K562 (cell line): ENCODE results near the gene WASF1. TPM values are rescaled to one million over a fixed set of nuclear protein-coding genes. Genes with fewer than 3 reads are reported as not detected.

ENCODE experiments used
- ATAC-seq: fragments of 200-7000 bp; cut with Tn5 transposase; 3 replicates; pipeline ENCODE4 v1.9.1; 2020; ENCODE audit warnings: moderate library complexity
- BruUV-seq: library from RNA; stranded (reverse); fragments of 400-500 nt; replicated peaks from 2 replicates; lab custom pipeline; 2021; lab: Mats Ljungman, UMichigan
- CTCF ChIA-PET: fragments of 300-600 bp; formaldehyde crosslinking; extraction: SDS; loops from one replicate; lab custom pipeline; 2021; ENCODE audit warnings: low intra/inter-chr PET ratio; lab: Yijun Ruan, JAX
- POLR2A ChIA-PET: fragments of 300-600, 350-650 bp; sonication (Branson Sonifier 250); formaldehyde crosslinking; extraction: SDS; loops from one replicate; lab custom pipeline; 2021; ENCODE audit warnings: antibody characterized with exemption, inconsistent platforms; lab: Yijun Ruan, JAX
- DNase-seq, 4 experiments: peaks; one replicate each; pipeline versions ENCODE4 v3.0.0 to v3.0.0-alpha.2; 2011 to 2018; ENCODE audit warnings: low spot score in 3 of 4, mixed read lengths in 3 of 4; ENCODE audit errors: extremely low read depth in 1 of 4
- FAIRE-seq: peaks from 2 replicates; lab custom pipeline; 2011; peaks lifted over from hg19 to GRCh38; lab: Jason Lieb, UNC
- H2AFZ ChIP-seq: 2 replicates; pipeline ENCODE4 v1.6.0; 2011; ENCODE audit warnings: low read depth, low read length, control low read depth, inconsistent platforms
- H3K27ac ChIP-seq: fragments of 200-600 bp; 3 replicates; pipeline ENCODE4 v1.8.0; 2011; ENCODE audit warnings: low read depth, mild to moderate bottlenecking, control low read depth, inconsistent platforms, low read length, moderate library complexity, mixed read lengths; ENCODE audit errors: extremely low read depth
- H3K27me3 ChIP-seq, 2 experiments: fragments of 300-600 bp in 1 of 2; 2 replicates in 1 of 2; 3 replicates in 1 of 2; pipeline versions ENCODE4 v1.6.0 to v1.8.0; 2011; ENCODE audit warnings: inconsistent platforms in 2 of 2, low read length in 2 of 2, mild to moderate bottlenecking in 1 of 2, mixed read lengths in 1 of 2, moderate library complexity in 1 of 2; ENCODE audit not compliant: control insufficient read depth in 2 of 2, insufficient read depth in 2 of 2
- H3K36me3 ChIP-seq: fragments of 300-600 bp; 3 replicates; pipeline ENCODE4 v1.8.0; 2011; ENCODE audit warnings: mild to moderate bottlenecking, low read length, inconsistent platforms; ENCODE audit not compliant: control insufficient read depth, insufficient read depth
- H3K4me1 ChIP-seq, 2 experiments: fragments of 200-600 bp in 1 of 2; replicated peaks in 1 of 2; 2 replicates in 1 of 2; 3 replicates in 1 of 2; pipeline versions ENCODE4 v1.5.1 to v1.8.0; 2011; ENCODE audit warnings: inconsistent platforms in 2 of 2, low read length in 2 of 2, mild to moderate bottlenecking in 1 of 2, mixed read lengths in 1 of 2, moderate library complexity in 1 of 2; ENCODE audit not compliant: control insufficient read depth in 2 of 2, insufficient read depth in 2 of 2
- H3K4me2 ChIP-seq: 2 replicates; pipeline ENCODE4 v1.6.1; 2011; ENCODE audit warnings: low read length, control low read depth, inconsistent platforms, mixed read lengths; ENCODE audit not compliant: insufficient read depth
- H3K4me3 ChIP-seq: fragments of 200-600 bp; sonication (generic), shearing (Covaris generic); 2 replicates; pipeline ENCODE4 v1.5.1; 2016; ENCODE audit warnings: control low read depth, inconsistent platforms
- H3K79me2 ChIP-seq: fragments of 200-600 bp; 3 replicates; pipeline ENCODE4 v1.8.0; 2011; ENCODE audit warnings: low read length, inconsistent platforms; ENCODE audit not compliant: control insufficient read depth, insufficient read depth
- H3K9ac ChIP-seq, 2 experiments: 2 replicates each; pipeline versions ENCODE4 v1.6.0 to v1.6.1; 2011; ENCODE audit warnings: low read depth in 2 of 2, low read length in 2 of 2, control low read depth in 1 of 2, inconsistent platforms in 1 of 2, mild to moderate bottlenecking in 1 of 2, mixed read lengths in 1 of 2; ENCODE audit not compliant: insufficient read depth in 1 of 2
- H3K9me1 ChIP-seq: one replicate; pipeline ENCODE4 v1.6.0; 2011; ENCODE audit warnings: inconsistent platforms, mild to moderate bottlenecking, low read length, moderate library complexity; ENCODE audit not compliant: control insufficient read depth, insufficient read depth
- H3K9me3 ChIP-seq: replicated peaks from 2 replicates; pipeline ENCODE4 v1.5.1; 2011; ENCODE audit warnings: low read depth, low read length, inconsistent platforms; ENCODE audit not compliant: control insufficient read depth, insufficient read depth
- H4K20me1 ChIP-seq: replicated peaks from 2 replicates; pipeline ENCODE4 v1.6.1; 2011; ENCODE audit warnings: low read length, inconsistent platforms, mixed read lengths; ENCODE audit not compliant: control insufficient read depth, insufficient read depth
- ARID1B ChIP-seq: fragments of 450-650 bp; IDR thresholded peaks from 2 replicates; pipeline ENCODE4 v1.6.1; 2016; ENCODE audit warnings: antibody characterized with exemption, mild to moderate bottlenecking, inconsistent platforms
- ATF1 ChIP-seq, 2 experiments: fragments of 450-650 bp in 1 of 2; IDR thresholded peaks; 2 replicates each; pipeline ENCODE4 v1.6.1; 2016; ENCODE audit warnings: missing compliant biosample characterization in 1 of 2, missing genetic modification characterization in 1 of 2
- BRF1 ChIP-seq: IDR thresholded peaks from 3 replicates; pipeline ENCODE4 v1.6.1; 2011; ENCODE audit warnings: borderline replicate concordance, mild to moderate bottlenecking; ENCODE audit not compliant: insufficient read length; ENCODE audit errors: extremely low read depth
- KDM1A ChIP-seq, 2 experiments: fragments of 450-650 bp; IDR thresholded peaks; 2 replicates each; pipeline ENCODE4 v1.6.1; 2016; ENCODE audit warnings: mild to moderate bottlenecking in 2 of 2
- RBM39 ChIP-seq: fragments of 200-400 bp; formaldehyde crosslinking; optimal IDR thresholded peaks from 2 replicates; pipeline ENCODE3; 2018; ENCODE audit warnings: low read depth, low read length
- SMAD3 ChIP-seq: fragments of 450-650 bp; formaldehyde crosslinking; conservative IDR thresholded peaks from 2 replicates; pipeline ENCODE4 v1.4.0; 2020; ENCODE audit warnings: mild to moderate bottlenecking
- SMARCC2 ChIP-seq: fragments of 450-650 bp; IDR thresholded peaks from 2 replicates; pipeline ENCODE4 v1.6.1; 2017; ENCODE audit warnings: antibody characterized with exemption, moderate library complexity, mild to moderate bottlenecking, low read depth
- TAF15 ChIP-seq: fragments of 200-400 bp; formaldehyde crosslinking; IDR thresholded peaks from 2 replicates; pipeline ENCODE4 v1.6.1; 2017; ENCODE audit warnings: mild to moderate bottlenecking, low read depth, low read length, moderate library complexity
- THRAP3 ChIP-seq: fragments of 450-650 bp; IDR thresholded peaks from 2 replicates; pipeline ENCODE4 v1.6.1; 2016; ENCODE audit warnings: mild to moderate bottlenecking, inconsistent platforms, borderline replicate concordance
- WGBS: fragments of 100-300 bp; shearing (Covaris generic); methylation state at CpG from one replicate; pipeline ENCODE4 v1.1.6; 2016; ENCODE audit warnings: low coverage, mixed read lengths; ENCODE audit not compliant: insufficient coverage; ENCODE audit errors: missing lambda C conversion rate; 5-methylcytosine and 5-hydroxymethylcytosine counted together
- in situ Hi-C: fragments of 300-500 bp; cut with MboI; formaldehyde crosslinking; loops from 4 replicates; pipeline ENCODE4 v1.15.0; 2018; ENCODE audit warnings: inconsistent platforms, mixed read lengths
- intact Hi-C: fragments of 100-400 bp; cut with micrococcal nuclease; formaldehyde crosslinking; loops from 2 replicates; pipeline ENCODE4 v1.14.2; 2022
- polyA plus RNA-seq, 8 experiments: library from polyadenylated mRNA; depleted of rRNA in 4 of 8; stranded (reverse) in 5 of 8; unstranded in 3 of 8; fragments of >200 nt; fragmentation: Nextera tagmentation in 2 of 8; fragmentation: Illumina TruSeq in 1 of 8; extraction: Ambion mirVana in 2 of 8; extraction: Trizol in 1 of 8; gene quantifications; 2 replicates each; pipeline versions ENCODE4 v1.2.1 to v1.2.3, GENCODE V29; 2011 to 2014; ENCODE audit warnings: inconsistent platforms in 1 of 8, missing spikeins in 1 of 8
- total RNA-seq, 7 experiments: library from RNA; depleted of rRNA in 6 of 7; stranded (reverse); fragments of >200 nt in 6 of 7; fragmentation: Illumina TruSeq in 2 of 7; extraction: Trizol in 2 of 7; gene quantifications; 2 replicates each; pipeline versions ENCODE4 v1.2.1 to v1.2.3, GENCODE V29; 2011 to 2021; ENCODE audit warnings: low replicate concordance in 1 of 7
- TF ChIP-seq, protein P1 (sequence below): fragments of 250-450 bp; sonication (Bioruptor Pico); IDR thresholded peaks from 2 replicates; pipeline ENCODE4 v1.4.0; 2020; ENCODE audit warnings: borderline replicate concordance
- TF ChIP-seq, protein P2 (sequence below): fragments of 450-650 bp; IDR thresholded peaks from 2 replicates; pipeline ENCODE4 v1.7.1; 2018; ENCODE audit warnings: mild to moderate bottlenecking, low read depth; ENCODE audit not compliant: partially characterized antibody
- TF ChIP-seq, protein P3 (sequence below): sonication (generic); formaldehyde crosslinking; IDR thresholded peaks from 2 replicates; pipeline ENCODE4 v1.8.0; 2023; ENCODE audit warnings: mild to moderate bottlenecking, missing genetic modification reagents

Gene WASF1
- total and polyA plus RNA-seq, 9 of the 15 experiments (the other 6 are each of a cell fraction or from before 2014, with no cell fraction given) = 2.1 to 18.2 (median 7.4) TPM

DNA sequence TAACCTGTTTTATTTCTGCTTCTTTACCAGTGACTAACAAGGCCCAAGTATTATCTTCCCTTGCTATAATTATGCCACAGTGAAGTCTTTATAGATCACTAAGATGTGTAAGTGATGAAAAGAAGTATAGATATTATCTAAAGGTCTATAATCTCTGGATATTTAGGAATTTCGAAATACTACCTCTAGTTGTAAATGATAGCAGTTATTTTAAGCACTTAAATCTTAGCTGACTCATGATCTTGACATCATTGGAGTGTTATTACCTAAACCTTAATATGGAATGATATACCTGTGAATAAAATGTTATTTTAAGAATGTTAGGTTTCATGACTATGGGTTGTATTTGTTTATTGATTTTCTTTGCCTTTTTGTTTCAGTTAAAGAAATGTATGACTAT, 32.3 kb upstream of the WASF1 start:
- intact Hi-C loops (no loop called here), in situ Hi-C loops (no loop called here)
- Histone ChIP-seq H3K79me2 (no peaks in the 10 kb centered on the region), H3K9me1 (no peaks in the 10 kb centered on the region), H3K4me1 (no peaks in the 10 kb centered on the region), H3K9me3 (no peaks in the 10 kb centered on the region), H3K9ac (no peak overlapping the region), H2AFZ (no peak overlapping the region), H3K4me3 (no peak overlapping the region), H3K36me3 (peaks cover 63% of the 10 kb centered on the region), H4K20me1 (no peaks in the 10 kb centered on the region), H3K4me2 (no peak overlapping the region), H3K27me3 (no peaks in the 10 kb centered on the region), H3K27ac (no peak overlapping the region)
- BruUV-seq = no TSS peak
- no peak for FAIRE-seq
- 95% methylated on average over 1 of the region's 1 CpG for WGBS
- ChIA-PET CTCF (no interaction called here), POLR2A (no interaction called here)
- no peak for TF ChIP-seq ARID1B
- no peak for TF ChIP-seq SMARCC2
- TF ChIP-seq TAF15 = no peak
- TF ChIP-seq, protein P1, sequence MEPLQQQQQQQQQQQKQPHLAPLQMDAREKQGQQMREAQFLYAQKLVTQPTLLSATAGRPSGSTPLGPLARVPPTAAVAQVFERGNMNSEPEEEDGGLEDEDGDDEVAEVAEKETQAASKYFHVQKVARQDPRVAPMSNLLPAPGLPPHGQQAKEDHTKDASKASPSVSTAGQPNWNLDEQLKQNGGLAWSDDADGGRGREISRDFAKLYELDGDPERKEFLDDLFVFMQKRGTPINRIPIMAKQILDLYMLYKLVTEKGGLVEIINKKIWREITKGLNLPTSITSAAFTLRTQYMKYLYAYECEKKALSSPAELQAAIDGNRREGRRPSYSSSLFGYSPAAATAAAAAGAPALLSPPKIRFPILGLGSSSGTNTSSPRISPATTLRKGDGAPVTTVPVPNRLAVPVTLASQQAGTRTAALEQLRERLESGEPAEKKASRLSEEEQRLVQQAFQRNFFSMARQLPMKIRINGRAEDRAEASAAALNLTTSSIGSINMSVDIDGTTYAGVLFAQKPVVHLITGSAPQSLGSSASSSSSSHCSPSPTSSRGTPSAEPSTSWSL = no peak
- TF ChIP-seq BRF1 = no peak
- TF ChIP-seq RBM39 = no peak
- no peak for TF ChIP-seq THRAP3
- no peak for TF ChIP-seq ATF1 (CRISPR knock-in tag; IDR thresholded peaks at IDR 0.05)
- TF ChIP-seq ATF1 (tag; IDR thresholded peaks at IDR 0.05) = no peak
- no peak for TF ChIP-seq SMAD3 (CRISPR knock-in tag)
- no peak for TF ChIP-seq KDM1A (IDR thresholded peaks at IDR 0.05)
- TF ChIP-seq, protein P2, sequence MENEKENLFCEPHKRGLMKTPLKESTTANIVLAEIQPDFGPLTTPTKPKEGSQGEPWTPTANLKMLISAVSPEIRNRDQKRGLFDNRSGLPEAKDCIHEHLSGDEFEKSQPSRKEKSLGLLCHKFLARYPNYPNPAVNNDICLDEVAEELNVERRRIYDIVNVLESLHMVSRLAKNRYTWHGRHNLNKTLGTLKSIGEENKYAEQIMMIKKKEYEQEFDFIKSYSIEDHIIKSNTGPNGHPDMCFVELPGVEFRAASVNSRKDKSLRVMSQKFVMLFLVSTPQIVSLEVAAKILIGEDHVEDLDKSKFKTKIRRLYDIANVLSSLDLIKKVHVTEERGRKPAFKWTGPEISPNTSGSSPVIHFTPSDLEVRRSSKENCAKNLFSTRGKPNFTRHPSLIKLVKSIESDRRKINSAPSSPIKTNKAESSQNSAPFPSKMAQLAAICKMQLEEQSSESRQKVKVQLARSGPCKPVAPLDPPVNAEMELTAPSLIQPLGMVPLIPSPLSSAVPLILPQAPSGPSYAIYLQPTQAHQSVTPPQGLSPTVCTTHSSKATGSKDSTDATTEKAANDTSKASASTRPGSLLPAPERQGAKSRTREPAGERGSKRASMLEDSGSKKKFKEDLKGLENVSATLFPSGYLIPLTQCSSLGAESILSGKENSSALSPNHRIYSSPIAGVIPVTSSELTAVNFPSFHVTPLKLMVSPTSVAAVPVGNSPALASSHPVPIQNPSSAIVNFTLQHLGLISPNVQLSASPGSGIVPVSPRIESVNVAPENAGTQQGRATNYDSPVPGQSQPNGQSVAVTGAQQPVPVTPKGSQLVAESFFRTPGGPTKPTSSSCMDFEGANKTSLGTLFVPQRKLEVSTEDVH = no peak
- TF ChIP-seq, protein P3, sequence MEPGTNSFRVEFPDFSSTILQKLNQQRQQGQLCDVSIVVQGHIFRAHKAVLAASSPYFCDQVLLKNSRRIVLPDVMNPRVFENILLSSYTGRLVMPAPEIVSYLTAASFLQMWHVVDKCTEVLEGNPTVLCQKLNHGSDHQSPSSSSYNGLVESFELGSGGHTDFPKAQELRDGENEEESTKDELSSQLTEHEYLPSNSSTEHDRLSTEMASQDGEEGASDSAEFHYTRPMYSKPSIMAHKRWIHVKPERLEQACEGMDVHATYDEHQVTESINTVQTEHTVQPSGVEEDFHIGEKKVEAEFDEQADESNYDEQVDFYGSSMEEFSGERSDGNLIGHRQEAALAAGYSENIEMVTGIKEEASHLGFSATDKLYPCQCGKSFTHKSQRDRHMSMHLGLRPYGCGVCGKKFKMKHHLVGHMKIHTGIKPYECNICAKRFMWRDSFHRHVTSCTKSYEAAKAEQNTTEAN (CRISPR knock-in tag) = no peak
- DNase-seq = no peak
- no peak for ATAC-seq
